Measurements from ENCODE around the gene ALDH8A1.

ALDH8A1 gene

GRCh38 chr6:134954272-134955000 lies 4.5 kb upstream of the ALDH8A1 start:
- no peak overlapping the region for H3K27ac ChIP-seq
- DNase-seq (ENCODE audit: low read depth, low spot score), result no peak

GRCh38 chr6:134951494-134952263 lies 1.8 kb upstream of the ALDH8A1 start:
- DNase-seq (ENCODE audit: low read depth, low spot score), result no peak

GRCh38 chr6:134950482-134950881 lies 581 bp upstream of the ALDH8A1 start:
- no peak for DNase-seq (ENCODE audit: low read depth, low spot score)
- H3K27ac ChIP-seq, result no peak overlapping the region

More at GRCh38 chr6:134951494-134952263, 1.8 kb upstream of the ALDH8A1 start:
- no peak overlapping the region for H3K27ac ChIP-seq

- no peak for DNase-seq (ENCODE audit: low read depth, low spot score)
- H3K27ac ChIP-seq, result no peak overlapping the region
Measured at GRCh38 chr6:134948691-134949090, 1.2 kb downstream of the ALDH8A1 start.

GRCh38 chr6:134948142-134948541 lies 1.8 kb downstream of the ALDH8A1 start:
- no peak for DNase-seq (ENCODE audit: low read depth, low spot score)

GRCh38 chr6:134945045-134945444 lies 4.9 kb downstream of the ALDH8A1 start:
- no peak for DNase-seq (ENCODE audit: low read depth, low spot score)
- no peak overlapping the region for H3K27ac ChIP-seq

More at GRCh38 chr6:134948142-134948541, 1.8 kb downstream of the ALDH8A1 start:
- no peak overlapping the region for H3K27ac ChIP-seq

- no peak for DNase-seq (ENCODE audit: low read depth, low spot score)
- H3K27ac ChIP-seq, result no peak overlapping the region
Measured at GRCh38 chr6:134943522-134944111, 6.3 kb downstream of the ALDH8A1 start.

- DNase-seq (ENCODE audit: low read depth, low spot score), result no peak
Measured at GRCh38 chr6:134938896-134939295, 11.0 kb downstream of the ALDH8A1 start.

GRCh38 chr6:134937426-134937825 lies 12.5 kb downstream of the ALDH8A1 start:
- H3K27ac ChIP-seq, result no peak overlapping the region
- DNase-seq (ENCODE audit: low read depth, low spot score), result no peak

More at GRCh38 chr6:134938896-134939295, 11.0 kb downstream of the ALDH8A1 start:
- no peak overlapping the region for H3K27ac ChIP-seq

GRCh38 chr6:134936931-134937330 lies 13.0 kb downstream of the ALDH8A1 start:
- no peak overlapping the region for H3K27ac ChIP-seq
- DNase-seq (ENCODE audit: low read depth, low spot score), result no peak

GRCh38 chr6:134936476-134936875 lies 13.4 kb downstream of the ALDH8A1 start:
- no peak for DNase-seq (ENCODE audit: low read depth, low spot score)
- H3K27ac ChIP-seq, result no peak overlapping the region

GRCh38 chr6:134934793-134935485 lies 15.0 kb downstream of the ALDH8A1 start:
- peak; percentile 71 for DNase-seq (ENCODE audit: low read depth, low spot score)
- peak overlapping the region; percentile 15 for H3K27ac ChIP-seq

- H3K27ac ChIP-seq, result no peak overlapping the region
- no peak for DNase-seq (ENCODE audit: low read depth, low spot score)
Measured at GRCh38 chr6:134932535-134933470, 17.1 kb downstream of the ALDH8A1 start.

GRCh38 chr6:134932098-134932497 lies 17.8 kb downstream of the ALDH8A1 start:
- no peak for DNase-seq (ENCODE audit: low read depth, low spot score)
- no peak overlapping the region for H3K27ac ChIP-seq

GRCh38 chr6:134930463-134930862 lies 19.4 kb downstream of the ALDH8A1 start:
- H3K27ac ChIP-seq, result no peak overlapping the region
- no peak for DNase-seq (ENCODE audit: low read depth, low spot score)

- no peak for DNase-seq (ENCODE audit: low read depth, low spot score)
- H3K27ac ChIP-seq, result no peak overlapping the region
Measured at GRCh38 chr6:134928151-134928900, 21.6 kb downstream of the ALDH8A1 start.

GRCh38 chr6:134925800-134926199 lies 24.1 kb downstream of the ALDH8A1 start:
- peak; percentile 79 for DNase-seq (ENCODE audit: low read depth, low spot score)
- H3K27ac ChIP-seq, result peak overlapping the region; percentile 88

- H3K27ac ChIP-seq, result no peak overlapping the region
- DNase-seq (ENCODE audit: low read depth, low spot score), result no peak
Measured at GRCh38 chr6:134921721-134922261, 28.1 kb downstream of the ALDH8A1 start.
